Stimulated activated CD4-positive, alpha-beta T cell treated with anti-CD3 and anti-CD28 coated beads, Interleukin-4, amount 100 ng/mL, for 24 hours (primary cell): ENCODE data around the gene TLNRD1.
"Not testable (repeated sequence)": the region's sequence is repeated elsewhere in the genome, so short reads cannot be mapped to it uniquely, and the experiment has no call there.

ENCODE experiments used
- DNase-seq: peaks from one replicate; pipeline ENCODE4 v3.0.0-alpha.2; 2020

Gene TLNRD1

GRCh38 chr15:81000624-81001151, at the start of gene TLNRD1:
Gene TLNRD1, plus strand, starts transcription at chr15:81000923. Its CDS starts 1,349 bp downstream, at chr15:81002272.
- DNase-seq: peak; percentile 82

- DNase-seq: no peak
These were observed 48.8 kb upstream of the TLNRD1 start for GRCh38 chr15:80951941-80952340.

- no peak for DNase-seq
These were observed 47.4 kb upstream of the TLNRD1 start for GRCh38 chr15:80953001-80953952.

- DNase-seq: no peak
These were observed 46.6 kb upstream of the TLNRD1 start for GRCh38 chr15:80953953-80954778.

GRCh38 chr15:80955571-80956452, 44.9 kb upstream of the TLNRD1 start:
- peak; percentile 73 for DNase-seq

- no peak for DNase-seq
These were observed 43.2 kb upstream of the TLNRD1 start for GRCh38 chr15:80957556-80957955.

GRCh38 chr15:80957976-80958375, 42.7 kb upstream of the TLNRD1 start:
- DNase-seq: no peak

- no peak for DNase-seq
These were observed 41.8 kb upstream of the TLNRD1 start for GRCh38 chr15:80958818-80959495.

GRCh38 chr15:80965454-80965853, 35.3 kb upstream of the TLNRD1 start:
- DNase-seq: not testable (repeated sequence)

- DNase-seq: no peak
These were observed 34.1 kb upstream of the TLNRD1 start for GRCh38 chr15:80966431-80967197.

- no peak for DNase-seq
These were observed 33.3 kb upstream of the TLNRD1 start for GRCh38 chr15:80967451-80967850.

- no peak for DNase-seq
These were observed 32.7 kb upstream of the TLNRD1 start for GRCh38 chr15:80967991-80968510.

- no peak for DNase-seq
These were observed 31.4 kb upstream of the TLNRD1 start for GRCh38 chr15:80969316-80969715.

- peak; percentile 72 for DNase-seq
These were observed 30.6 kb upstream of the TLNRD1 start for GRCh38 chr15:80970018-80970657.

GRCh38 chr15:80970658-80971057, 30.1 kb upstream of the TLNRD1 start:
- no peak for DNase-seq

- DNase-seq: no peak
These were observed 29.6 kb upstream of the TLNRD1 start for GRCh38 chr15:80971143-80971542.

- no peak for DNase-seq
These were observed 28.4 kb upstream of the TLNRD1 start for GRCh38 chr15:80972276-80972675.

GRCh38 chr15:80974914-80975313, 25.8 kb upstream of the TLNRD1 start:
- no peak for DNase-seq

GRCh38 chr15:80976851-80977250, 23.9 kb upstream of the TLNRD1 start:
- no peak for DNase-seq

- DNase-seq: peak; percentile 36
These were observed 23.1 kb upstream of the TLNRD1 start for GRCh38 chr15:80977627-80978036.
